ENCODE results near the gene FMNL3.
"Not testable (repeated sequence)": the region's sequence is repeated elsewhere in the genome, so short reads cannot be mapped to it uniquely, and the experiment has no call there.

FMNL3 gene, protein sequence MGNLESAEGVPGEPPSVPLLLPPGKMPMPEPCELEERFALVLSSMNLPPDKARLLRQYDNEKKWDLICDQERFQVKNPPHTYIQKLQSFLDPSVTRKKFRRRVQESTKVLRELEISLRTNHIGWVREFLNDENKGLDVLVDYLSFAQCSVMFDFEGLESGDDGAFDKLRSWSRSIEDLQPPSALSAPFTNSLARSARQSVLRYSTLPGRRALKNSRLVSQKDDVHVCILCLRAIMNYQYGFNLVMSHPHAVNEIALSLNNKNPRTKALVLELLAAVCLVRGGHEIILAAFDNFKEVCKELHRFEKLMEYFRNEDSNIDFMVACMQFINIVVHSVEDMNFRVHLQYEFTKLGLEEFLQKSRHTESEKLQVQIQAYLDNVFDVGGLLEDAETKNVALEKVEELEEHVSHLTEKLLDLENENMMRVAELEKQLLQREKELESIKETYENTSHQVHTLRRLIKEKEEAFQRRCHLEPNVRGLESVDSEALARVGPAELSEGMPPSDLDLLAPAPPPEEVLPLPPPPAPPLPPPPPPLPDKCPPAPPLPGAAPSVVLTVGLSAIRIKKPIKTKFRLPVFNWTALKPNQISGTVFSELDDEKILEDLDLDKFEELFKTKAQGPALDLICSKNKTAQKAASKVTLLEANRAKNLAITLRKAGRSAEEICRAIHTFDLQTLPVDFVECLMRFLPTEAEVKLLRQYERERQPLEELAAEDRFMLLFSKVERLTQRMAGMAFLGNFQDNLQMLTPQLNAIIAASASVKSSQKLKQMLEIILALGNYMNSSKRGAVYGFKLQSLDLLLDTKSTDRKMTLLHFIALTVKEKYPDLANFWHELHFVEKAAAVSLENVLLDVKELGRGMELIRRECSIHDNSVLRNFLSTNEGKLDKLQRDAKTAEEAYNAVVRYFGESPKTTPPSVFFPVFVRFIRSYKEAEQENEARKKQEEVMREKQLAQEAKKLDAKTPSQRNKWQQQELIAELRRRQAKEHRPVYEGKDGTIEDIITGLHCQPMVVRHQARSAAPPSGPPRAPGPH

DNA sequence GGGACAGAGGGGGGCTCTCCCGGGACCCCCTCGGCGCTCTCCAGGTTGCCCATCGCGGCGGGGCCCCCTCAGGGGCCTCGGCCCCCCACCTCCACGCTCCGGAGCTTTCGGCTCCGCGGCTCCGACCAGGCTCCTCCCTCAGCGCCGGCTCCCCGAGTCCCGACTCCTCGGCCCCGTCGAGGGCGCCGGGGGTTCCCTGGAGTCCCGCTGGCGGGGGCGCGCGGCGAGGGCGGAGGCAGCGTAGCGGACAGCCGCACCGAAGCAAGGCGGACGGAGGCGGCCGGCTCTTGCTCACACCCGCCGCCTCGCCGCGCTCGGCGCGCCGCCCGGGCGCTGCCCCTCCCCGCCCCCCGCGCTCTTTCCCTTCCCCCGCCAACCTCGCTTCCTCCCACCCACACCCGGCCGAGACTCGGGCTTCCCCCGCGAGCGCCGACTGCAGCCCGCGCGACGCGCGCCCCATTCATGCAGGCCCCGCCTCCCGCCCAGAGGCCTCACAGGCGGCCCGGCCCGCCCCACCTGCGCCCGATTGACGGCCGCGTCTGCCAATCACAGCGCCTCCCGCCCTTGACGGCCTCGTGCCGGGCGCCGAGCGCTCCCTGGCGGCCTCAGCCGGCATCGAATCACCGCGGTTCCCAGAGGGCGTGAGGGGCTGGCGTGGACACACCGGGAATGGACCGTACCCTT lies at the start of gene FMNL3:
Gene FMNL3 (minus strand): TSS at position 278 of the 684 bp plus-strand sequence. CDS start 225 bp downstream, at position 53.
- DNase-seq (ENCODE audit: low read depth) = peak; percentile 97

DNA sequence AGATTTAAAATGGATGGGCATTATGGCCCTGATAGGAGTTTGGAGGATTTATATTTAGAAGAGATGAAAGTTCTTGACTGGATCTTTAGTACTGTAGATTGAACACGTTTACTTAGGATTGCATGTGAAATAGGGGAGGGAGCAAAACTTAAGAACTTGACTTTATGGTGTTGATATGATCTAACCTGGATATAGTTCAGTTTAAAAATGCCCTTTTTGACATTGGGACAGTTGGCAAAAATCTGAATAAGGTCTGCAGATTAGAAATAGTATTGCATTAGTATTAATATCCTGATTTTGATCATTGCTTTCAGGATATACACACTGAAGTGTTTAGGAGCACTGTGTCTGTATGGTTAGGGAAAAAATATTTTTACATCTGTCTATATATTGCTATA lies 43.8 kb upstream of the FMNL3 start:
- no peak for DNase-seq (ENCODE audit: low read depth)

DNA sequence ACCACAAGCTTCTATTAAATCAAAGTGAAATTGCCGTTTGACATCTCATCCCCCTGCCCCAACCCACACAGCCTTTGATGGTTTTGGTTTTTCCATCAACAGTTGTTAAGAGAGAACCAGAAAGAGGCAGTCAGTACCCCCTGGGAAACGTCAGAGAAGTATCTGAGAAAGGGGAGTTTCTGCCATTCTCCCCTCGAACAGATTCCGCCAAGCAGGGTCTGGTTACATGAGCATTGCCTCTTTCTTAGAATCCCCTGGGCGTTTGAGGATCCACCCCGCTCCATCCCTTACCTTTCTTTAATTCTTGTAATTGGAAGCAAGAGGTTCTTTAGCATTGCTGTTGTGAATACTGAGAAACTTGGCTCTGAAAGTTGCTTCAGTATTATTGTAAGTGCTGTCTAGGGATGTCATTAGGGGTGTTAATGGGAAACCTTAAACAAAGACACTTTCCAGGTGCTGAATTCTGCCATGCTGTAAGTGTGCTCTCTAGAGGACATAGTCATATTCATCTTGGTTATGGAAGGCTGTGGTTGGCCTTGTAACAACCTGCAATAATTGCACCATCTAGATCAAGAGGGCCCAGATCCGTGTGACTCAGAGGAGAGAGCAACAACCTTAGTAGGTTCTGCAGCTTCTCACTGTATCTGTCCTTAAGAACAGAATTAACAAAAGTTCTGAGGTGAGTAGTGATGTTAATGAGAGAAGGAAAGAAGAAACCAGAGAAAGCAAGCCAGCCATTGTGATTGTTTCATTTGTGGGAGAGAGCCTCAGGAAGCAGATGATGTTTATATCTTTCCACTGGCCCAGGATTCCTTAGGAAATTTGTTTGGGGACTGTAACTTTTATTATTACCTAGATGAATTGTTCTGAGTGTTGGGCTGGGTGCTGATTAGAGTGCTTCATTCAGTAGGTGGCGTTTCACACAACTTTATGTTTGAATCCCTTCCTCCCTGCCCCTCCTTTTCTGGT lies 43.1 kb upstream of the FMNL3 start:
- DNase-seq (ENCODE audit: low read depth) = peak; percentile 53

DNA sequence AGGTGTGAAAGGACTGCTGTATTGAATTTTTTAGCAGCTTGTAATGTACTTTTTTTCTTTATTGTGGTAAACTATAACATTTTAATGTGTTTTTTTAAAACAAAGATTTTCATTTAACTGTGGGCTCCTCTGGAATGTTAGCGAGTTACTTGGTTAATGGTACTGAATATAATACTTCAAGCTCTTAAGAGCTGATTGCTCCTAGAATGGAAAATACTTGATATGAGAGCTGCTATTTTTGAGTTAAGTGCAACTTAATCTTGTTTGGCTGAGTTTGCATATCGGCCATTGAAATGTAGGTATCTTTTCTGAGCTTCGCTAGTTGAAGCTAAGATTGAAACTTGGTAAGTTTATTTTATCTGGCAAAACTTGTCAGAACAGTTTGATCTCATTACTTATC lies 41.6 kb upstream of the FMNL3 start:
- DNase-seq (ENCODE audit: low read depth) = no peak

DNA sequence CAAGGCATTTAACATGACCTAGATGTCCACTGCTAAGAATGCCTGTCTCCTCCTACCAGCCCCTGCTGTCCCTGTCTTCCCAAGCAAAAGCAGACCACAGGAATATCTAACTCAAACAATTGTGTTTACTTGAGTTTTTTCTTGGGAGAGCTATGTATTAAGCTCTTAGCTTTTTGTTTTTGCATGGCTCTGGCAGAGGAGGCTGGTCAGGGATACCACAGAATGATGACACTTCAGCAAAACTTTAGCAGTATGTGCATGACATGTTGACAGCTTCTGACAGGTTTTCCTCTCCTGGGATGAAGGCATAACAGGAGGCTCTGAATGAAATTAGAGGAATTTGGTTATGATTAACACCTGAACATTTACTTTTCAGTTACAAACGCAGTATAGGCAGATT lies 41.1 kb upstream of the FMNL3 start:
- no peak for DNase-seq (ENCODE audit: low read depth)

DNA sequence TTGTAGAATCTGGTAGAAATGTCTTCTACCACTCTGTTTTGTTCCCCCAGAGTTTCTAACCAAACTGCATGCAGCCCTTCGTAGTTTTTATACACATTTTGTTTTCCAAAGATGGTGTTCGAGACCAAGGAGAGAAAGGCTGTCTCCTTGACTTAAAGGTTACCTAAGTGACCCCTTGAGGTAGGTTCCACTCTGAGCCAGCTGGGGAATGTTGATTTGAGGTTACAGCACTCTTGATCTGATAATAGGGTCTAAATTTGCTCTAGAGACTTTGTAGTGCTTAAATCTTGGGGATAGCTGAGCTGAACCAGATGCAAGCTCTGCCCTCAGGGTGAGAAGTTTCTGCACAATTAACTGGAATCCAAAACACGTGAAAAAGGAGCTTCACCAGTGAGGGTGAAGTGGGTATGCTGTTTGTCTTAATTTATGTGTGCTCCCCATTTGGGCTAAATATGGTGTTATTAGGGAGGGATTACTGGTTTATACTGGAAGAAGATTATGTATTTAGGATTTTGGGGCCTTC lies 37.2 kb upstream of the FMNL3 start:
- no peak for DNase-seq (ENCODE audit: low read depth)

DNA sequence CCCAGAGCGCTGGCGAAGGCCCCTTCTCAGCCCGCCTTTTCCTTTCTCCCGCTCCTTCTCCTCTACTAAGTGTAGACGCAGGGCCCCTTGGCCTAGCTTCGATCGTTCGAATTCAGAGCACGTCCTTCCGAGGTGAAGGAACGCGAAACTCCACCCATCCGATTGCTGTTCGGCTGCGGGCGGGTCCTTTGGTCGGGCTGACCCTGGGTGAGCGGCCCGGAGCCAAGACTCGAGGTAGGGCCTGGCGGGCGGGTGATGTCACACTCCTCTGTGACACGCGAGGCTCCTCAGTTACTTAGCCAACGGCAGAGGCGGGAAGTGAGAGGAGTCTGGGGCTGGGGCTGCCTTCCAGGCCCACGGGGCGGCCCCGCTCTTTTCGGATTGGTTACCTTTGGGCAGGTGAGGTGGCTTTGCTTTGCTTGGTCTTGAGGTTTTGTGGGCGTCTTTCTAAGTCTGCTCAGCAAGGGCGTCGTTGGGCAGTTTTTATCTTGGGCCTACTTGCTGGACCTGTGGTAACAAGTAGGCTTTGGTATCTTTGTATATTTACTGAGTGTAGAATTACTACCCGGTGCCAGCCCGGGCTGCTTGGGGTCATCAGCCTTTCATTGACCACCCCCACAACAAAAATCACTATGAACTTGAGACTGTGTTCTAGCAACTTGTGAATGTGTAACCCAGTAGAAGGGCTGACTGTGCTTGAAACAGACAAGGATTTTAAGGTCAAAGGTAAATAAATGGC lies 34.8 kb upstream of the FMNL3 start:
- DNase-seq (ENCODE audit: low read depth) = peak; percentile 85

DNA sequence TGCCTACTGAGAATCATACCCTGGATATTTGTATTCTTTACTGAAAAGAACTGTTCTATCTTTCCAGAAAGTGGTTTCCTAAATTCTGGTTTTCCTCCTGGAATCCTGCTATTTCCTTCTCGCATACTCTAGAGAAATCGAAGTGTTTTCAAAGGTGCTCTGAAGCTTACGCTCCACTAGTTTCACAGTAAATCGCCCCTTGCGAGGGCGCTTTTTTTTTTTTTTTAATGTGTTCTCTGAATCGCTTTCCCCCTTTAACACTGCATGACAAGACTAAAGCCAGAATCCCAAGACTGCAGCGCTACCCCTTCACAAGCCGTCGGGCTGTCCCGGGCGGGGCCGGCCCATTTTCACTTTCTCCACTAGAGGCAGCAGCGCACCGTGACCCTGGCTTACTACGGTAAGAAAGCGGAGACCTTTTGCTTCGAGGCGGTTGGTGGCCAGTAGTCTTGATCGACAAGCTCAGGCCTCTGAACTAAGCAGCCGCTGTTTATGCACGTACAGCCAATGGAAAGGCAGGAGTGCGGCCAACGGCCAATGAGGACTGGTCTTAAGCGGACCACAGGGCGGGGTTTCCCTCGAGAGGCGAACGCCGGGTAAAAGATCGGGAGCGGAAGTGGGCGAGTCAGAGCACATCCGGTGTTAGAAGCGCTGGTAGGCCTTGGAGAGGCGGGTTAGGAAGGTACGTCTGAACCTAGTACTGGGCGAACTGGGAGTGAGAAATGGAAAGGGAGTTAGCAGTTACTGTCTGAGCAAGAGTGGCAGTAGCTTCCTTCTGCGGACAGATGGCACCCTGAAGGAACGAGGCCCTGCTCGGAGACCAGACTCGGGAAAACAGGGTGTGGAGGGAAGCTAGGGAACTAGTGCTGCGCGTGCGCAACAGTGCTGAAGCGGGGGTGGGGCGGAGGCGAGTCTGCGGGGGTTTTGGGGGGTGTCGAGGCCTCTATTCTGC lies 34.0 kb upstream of the FMNL3 start, which contains the start of gene TMBIM6:
Gene TMBIM6 (plus strand): TSS at position 628 of the 952 bp plus-strand sequence. CDS start 10,937 bp downstream, outside the sequence.
- peak; percentile 100 for DNase-seq (ENCODE audit: low read depth)

DNA sequence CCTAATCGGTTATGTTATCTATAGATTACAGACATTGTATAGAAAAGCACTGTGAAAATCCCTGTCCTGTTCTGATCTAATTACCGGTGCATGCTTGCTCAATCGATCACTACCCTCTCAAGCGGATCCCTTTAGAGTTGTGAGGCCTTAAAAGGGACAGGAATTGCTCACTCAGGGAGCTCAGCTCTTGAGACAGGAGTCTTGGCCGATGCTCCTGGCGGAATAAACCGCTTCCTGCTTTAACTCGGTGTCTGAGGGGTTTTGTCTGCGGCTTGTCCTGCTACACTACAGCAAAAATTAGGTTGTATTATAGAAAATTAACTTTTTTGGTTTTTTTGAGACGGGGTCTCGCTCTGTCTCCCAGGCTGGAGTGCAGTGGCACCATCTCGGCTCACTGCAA lies 33.1 kb upstream of the FMNL3 start:
- not testable (repeated sequence) for DNase-seq (ENCODE audit: low read depth)

DNA sequence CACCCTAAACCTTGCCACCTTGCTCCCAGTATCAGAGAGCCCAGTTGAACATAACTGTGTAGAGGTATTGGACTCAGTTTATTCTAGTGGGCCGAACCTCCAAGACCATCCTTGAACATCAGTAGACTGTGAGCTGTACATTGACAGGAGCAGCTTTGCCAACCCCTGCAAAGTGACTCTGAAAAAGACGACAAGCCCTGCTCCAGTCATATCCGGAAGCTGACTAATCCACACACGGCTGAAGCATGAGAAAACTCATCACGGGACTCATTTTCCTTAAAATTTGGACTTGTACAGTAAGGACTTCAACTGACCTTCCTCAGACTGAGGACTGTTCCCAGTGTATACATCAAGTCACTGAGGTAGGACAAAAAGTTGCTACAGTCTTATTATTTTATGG lies 31.5 kb upstream of the FMNL3 start:
- not testable (repeated sequence) for DNase-seq (ENCODE audit: low read depth)

DNA sequence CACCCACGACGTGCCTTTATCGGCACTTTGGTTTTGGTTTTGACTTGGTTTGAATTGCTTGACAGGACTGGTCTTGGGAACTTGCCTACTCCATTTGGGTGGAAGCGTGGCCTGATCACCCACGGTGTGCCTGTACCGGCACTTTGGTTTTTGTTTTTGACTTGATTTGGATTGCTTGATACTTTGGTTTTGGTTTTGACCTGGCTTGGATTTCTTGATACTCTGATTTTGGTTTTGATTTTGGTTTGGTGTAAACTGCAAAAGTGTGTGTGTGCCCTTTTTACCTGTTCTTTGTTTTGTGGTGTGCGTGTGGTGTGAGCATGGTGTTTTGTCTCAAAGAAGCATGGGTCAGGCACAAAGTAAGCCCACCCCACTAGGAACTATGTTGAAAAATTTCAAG lies 27.7 kb upstream of the FMNL3 start:
- DNase-seq (ENCODE audit: low read depth) = not testable (repeated sequence)

DNA sequence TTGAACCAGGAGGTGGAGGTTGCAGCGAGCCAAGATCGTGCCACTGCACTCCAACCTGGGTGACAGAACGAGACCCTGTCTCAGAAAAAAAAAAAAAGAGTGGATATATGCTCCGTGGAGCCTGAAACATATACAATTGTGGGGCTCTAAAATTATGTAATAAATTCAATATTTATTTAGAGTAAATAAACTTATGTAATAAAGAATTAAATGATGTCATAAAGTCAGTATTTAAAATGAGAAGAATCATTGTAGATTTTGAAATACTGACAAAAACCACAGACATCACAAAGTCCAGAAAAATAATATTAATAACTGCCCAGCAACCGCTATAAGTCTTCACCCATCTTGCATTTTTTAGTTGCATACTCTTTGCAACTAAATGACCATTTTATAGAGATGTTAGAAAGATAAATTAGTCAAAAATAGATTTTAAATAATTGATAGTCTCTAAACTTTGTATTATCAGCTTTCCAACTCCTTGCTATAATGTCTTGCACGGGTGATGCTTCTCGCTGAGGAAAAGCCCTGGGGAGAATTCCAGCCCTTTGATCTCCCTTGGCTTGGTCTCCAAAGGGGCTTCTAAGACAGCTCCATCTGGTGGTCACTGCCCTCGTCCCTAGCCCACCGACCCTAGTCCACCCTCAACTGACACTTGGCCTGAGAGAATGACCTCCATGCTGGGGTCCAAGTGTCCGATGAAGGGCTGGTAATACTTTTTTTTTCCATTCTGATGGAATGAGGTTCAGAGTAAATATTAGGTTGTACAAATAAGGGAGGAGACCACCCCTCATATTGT lies 26.2 kb upstream of the FMNL3 start:
- DNase-seq (ENCODE audit: low read depth) = no peak

DNA sequence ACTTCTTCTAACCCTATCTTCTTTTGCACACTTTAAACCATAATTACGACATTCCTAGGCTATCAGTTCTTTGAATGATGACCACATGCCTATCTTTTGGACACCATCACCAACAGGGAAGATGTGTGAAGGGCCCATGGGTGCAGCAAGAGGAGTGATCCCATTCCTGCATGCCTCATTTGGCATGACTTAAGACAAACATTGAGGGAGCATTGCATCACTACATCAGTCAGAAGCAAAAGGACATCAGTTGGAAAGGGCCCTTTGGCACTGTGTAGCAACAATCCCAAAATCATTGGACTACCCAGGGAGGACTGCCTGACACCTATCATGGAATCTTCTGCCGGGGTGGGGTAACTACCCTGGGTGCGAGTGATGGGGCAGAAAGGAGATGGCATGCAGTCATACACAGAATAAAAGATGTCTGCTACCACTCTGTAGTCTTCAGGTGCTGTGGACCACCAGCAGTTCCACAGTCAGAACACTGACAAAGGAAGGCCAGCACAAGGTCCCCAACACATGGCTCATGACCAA lies 23.4 kb upstream of the FMNL3 start:
- DNase-seq (ENCODE audit: low read depth) = no peak

DNA sequence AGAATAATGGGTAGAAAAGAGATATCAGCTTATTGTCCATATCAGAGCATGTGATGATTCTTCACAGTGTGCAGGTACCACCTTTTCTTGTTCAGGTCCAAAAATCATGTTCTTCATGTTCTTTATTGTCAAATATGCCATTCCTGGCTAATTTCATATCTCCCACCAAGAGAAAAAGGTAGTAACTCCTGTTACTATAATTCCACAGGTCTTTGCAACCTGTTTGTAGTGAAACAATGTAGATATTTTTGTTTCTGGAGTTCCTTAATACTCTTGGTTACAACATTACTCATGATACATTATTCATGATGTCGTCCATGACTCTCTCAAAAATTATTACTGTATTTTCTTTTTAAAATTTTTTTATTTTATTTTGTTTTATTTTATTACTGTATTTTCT lies 22.8 kb upstream of the FMNL3 start:
- DNase-seq (ENCODE audit: low read depth) = no peak

DNA sequence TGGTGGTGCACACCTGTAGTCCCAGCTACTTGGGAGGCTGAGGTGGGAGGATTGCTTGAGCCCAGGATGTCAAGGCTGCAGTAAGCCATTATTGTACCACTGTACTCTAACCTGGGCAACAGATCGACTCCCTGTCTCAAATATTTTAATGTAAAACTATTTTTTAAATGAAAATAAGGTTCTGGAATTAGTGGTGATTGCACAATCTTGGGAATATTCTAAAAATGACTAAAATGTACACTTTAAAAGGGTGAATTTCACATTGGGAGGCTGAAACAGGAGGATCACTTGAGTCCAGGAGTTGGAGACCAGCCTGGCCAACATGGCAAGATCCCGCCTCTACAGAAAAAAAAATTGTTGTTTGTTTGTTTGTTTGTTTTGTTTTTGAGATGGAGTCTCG lies 21.2 kb upstream of the FMNL3 start:
- no peak for DNase-seq (ENCODE audit: low read depth)

DNA sequence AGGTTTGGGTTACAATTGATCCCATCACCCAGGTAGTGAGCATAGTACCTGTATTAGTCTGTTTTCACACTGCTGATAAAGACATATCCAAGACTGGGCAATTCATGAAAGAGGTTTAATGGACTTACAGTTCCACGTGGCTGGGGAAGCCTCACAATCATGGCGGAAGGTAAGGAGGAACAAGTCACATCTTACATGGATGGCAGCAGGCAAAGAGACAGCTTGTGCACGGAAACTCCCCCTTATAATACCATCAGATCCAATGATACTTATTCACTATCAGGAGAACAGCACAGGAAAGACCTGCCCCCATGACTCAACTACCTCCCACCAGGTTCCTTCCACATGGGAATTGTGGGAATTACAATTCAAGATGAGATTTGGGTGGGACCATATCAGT lies 14.2 kb upstream of the FMNL3 start:
- not testable (repeated sequence) for DNase-seq (ENCODE audit: low read depth)

DNA sequence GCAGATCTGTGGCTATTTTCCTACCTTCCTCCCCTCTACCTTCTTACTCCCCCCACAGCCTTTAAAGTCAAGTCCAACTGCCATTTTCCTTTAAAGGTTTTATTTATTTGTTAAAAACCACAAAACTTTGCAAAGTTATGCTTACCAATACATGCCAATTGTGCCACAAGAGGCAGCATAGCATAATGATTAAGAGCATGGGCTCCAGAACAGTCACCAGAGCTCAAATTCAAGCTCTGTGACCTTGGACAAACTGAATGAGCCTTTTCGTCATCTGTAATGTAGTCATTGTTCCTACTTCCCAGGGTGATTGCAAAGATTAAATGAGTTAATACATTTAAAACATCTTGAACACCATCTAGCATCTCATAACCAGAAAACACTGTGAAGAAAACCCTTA lies 13.0 kb upstream of the FMNL3 start:
- peak; percentile 53 for DNase-seq (ENCODE audit: low read depth)

DNA sequence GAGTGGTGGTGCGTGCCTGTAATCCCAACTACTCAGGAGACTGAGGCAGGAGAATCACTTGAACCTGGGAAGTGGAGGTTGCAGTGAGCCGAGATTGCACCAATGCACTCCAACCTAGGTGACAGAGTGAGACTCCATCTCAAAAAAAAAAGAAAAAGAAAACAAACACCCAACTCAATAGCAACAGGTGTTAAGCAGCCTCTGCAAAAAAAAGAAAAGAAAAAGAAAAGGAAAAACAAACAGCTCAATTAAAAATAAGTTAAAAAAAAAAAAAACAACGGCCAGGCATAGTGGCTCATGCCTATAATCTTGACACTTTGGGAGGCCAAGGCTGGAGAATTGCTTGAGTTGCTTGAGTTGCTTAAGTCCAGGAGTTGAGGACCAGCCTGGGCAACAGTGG lies 10.6 kb upstream of the FMNL3 start:
- not testable (repeated sequence) for DNase-seq (ENCODE audit: low read depth)
